Upper lobe of right lung (tissue), 1 donor: ENCODE measurements around the gene MYADM. TPM values are rescaled to one million over a fixed set of nuclear protein-coding genes. Genes with fewer than 3 reads are reported as not detected.
A peak's percentile ranks its signal among the peaks of the same experiment; 100 is the strongest.

Experiments
- ATAC-seq: fragments of 200-7000 bp; cut with Tn5 transposase; one replicate; pipeline ENCODE4 v1.9.1; 2020; ENCODE audit warnings: mild to moderate bottlenecking, moderate library complexity
- DNase-seq: peaks from one replicate; pipeline ENCODE4 v3.0.0-alpha.2; 2020
- H3K27ac ChIP-seq: fragments of 200-600 bp; one replicate; pipeline ENCODE4 v1.8.0; 2022
- H3K27me3 ChIP-seq: fragments of 200-600 bp; one replicate; pipeline ENCODE4 v1.8.0; 2022; ENCODE audit warnings: mild to moderate bottlenecking
- H3K36me3 ChIP-seq: fragments of 200-600 bp; one replicate; pipeline ENCODE4 v1.8.0; 2022
- H3K4me1 ChIP-seq: fragments of 200-600 bp; one replicate; pipeline ENCODE4 v1.8.0; 2022
- H3K4me3 ChIP-seq: fragments of 200-600 bp; one replicate; pipeline ENCODE4 v1.8.0; 2022; ENCODE audit warnings: mild to moderate bottlenecking
- H3K9me3 ChIP-seq: fragments of 200-600 bp; one replicate; pipeline ENCODE4 v1.8.0; 2022
- intact Hi-C: fragments of 100-400 bp; cut with DNase I; formaldehyde crosslinking; loops from one replicate; pipeline ENCODE4 v1.11.0; 2022
- total RNA-seq: library from RNA; stranded (reverse); fragmentation: NEBNext Ultra II Directional; extraction: Animal tissue kit (Norgen Biotek cat#: 25700); gene quantifications from one replicate; pipeline ENCODE4 v1.2.1, GENCODE V29; 2021
- TF ChIP-seq, protein P1 (sequence below): fragments of 200-600 bp; IDR thresholded peaks from one replicate; pipeline ENCODE4 v1.8.0; 2022; ENCODE audit warnings: antibody characterized with exemption
- donor health status: DM: no; HTN: yes; CAD: no; lungs with severe emphysema.

MYADM gene
- total RNA-seq, 1 donor from 2014 or later = 131 TPM

DNA sequence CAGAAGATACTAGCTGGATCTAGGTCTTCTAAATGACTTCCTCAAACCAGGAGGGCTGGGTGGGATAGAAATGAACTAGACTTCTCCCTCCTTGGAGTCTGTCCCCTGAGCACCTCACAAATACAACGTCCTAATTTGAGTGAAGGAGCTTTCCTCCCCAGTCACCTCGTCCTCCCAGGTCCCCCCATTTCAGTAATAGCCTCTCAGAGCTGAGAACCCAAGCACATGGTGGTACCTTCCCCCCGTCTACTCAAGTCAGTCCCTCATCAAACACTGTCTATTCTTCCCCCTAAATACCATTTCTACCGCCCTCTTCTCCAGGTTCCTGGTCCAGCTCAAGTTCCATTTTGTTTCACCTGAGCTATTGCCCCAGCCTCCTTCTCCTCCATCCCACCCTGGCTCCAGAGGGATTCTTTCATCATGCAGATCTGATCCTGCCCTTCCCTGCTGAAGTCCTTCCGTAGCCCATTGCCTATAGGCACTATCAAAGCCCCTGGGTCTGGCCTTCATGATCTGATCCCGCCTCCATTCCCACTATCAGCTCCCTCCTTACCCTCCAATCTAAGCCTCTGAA, 9.1 kb downstream of the MYADM start:
- no peak overlapping the region for H3K4me3 ChIP-seq
- no peak overlapping the region for H3K27ac ChIP-seq
- H3K36me3 ChIP-seq = peaks cover 26% of the 10 kb centered on the region
- H3K4me1 ChIP-seq = peaks cover 15% of the 10 kb centered on the region
- H3K27me3 ChIP-seq = peaks cover 9% of the 10 kb centered on the region
- H3K9me3 ChIP-seq = no peaks in the 10 kb centered on the region
- ATAC-seq (no peak), DNase-seq (no peak)
- intact Hi-C loops = no loop called here
- TF ChIP-seq, protein P1, sequence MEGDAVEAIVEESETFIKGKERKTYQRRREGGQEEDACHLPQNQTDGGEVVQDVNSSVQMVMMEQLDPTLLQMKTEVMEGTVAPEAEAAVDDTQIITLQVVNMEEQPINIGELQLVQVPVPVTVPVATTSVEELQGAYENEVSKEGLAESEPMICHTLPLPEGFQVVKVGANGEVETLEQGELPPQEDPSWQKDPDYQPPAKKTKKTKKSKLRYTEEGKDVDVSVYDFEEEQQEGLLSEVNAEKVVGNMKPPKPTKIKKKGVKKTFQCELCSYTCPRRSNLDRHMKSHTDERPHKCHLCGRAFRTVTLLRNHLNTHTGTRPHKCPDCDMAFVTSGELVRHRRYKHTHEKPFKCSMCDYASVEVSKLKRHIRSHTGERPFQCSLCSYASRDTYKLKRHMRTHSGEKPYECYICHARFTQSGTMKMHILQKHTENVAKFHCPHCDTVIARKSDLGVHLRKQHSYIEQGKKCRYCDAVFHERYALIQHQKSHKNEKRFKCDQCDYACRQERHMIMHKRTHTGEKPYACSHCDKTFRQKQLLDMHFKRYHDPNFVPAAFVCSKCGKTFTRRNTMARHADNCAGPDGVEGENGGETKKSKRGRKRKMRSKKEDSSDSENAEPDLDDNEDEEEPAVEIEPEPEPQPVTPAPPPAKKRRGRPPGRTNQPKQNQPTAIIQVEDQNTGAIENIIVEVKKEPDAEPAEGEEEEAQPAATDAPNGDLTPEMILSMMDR = no peak

DNA sequence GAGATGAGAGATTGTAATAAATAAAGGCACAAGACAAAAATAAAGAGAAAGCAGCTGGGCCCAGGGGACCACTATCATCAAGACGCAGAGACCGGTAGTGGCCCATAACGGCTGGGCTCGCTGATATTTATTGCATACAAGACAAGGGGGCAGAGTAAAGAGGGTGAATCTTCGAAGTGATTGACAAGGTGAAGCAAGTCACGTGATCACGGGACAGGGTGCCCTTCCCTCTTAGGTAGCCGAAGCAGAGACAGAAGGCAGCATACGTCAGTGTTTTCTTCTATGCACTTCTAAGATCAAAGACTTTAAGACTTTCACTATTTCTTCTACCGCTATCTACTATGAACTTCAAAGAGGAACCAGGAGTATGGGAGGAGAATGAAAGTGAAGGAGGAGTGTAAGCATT, 9.7 kb downstream of the MYADM start:
- Histone ChIP-seq H3K36me3 (peaks cover 26% of the 10 kb centered on the region), H3K4me3 (no peak overlapping the region), H3K4me1 (peaks cover 21% of the 10 kb centered on the region), H3K27me3 (peaks cover 15% of the 10 kb centered on the region), H3K9me3 (no peaks in the 10 kb centered on the region), H3K27ac (no peak overlapping the region)
- TF ChIP-seq, protein P1 = no peak
- ATAC-seq (no peak), DNase-seq (no peak)
- intact Hi-C loops = no loop called here

DNA sequence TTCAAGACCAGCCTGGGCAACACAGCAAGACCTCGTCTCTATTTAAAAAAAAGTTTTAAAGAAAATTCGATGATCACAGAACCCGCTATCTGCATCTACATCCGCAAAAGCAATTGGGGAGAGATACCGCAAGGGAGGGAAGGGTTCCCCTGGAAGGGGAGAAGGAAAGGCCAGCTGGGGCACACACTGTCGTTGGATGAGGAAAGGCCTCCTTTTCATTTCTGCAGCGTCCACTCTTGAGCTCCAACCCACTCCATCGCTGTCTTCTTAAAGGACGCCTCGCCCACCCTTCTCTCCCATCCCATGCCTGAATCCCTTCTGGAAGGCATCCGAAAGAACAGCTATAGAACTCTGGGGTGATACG, 11.1 kb downstream of the MYADM start:
- DNase-seq (no peak), ATAC-seq (no peak)
- H3K4me3 ChIP-seq = peak overlapping the region; percentile 65
- H3K4me1 ChIP-seq = peaks cover 21% of the 10 kb centered on the region
- peaks cover 29% of the 10 kb centered on the region for H3K27me3 ChIP-seq
- peaks cover 21% of the 10 kb centered on the region for H3K36me3 ChIP-seq
- intact Hi-C loops = no loop called here
- TF ChIP-seq, protein P1 = no peak
- no peaks in the 10 kb centered on the region for H3K9me3 ChIP-seq
- H3K27ac ChIP-seq = no peak overlapping the region

DNA sequence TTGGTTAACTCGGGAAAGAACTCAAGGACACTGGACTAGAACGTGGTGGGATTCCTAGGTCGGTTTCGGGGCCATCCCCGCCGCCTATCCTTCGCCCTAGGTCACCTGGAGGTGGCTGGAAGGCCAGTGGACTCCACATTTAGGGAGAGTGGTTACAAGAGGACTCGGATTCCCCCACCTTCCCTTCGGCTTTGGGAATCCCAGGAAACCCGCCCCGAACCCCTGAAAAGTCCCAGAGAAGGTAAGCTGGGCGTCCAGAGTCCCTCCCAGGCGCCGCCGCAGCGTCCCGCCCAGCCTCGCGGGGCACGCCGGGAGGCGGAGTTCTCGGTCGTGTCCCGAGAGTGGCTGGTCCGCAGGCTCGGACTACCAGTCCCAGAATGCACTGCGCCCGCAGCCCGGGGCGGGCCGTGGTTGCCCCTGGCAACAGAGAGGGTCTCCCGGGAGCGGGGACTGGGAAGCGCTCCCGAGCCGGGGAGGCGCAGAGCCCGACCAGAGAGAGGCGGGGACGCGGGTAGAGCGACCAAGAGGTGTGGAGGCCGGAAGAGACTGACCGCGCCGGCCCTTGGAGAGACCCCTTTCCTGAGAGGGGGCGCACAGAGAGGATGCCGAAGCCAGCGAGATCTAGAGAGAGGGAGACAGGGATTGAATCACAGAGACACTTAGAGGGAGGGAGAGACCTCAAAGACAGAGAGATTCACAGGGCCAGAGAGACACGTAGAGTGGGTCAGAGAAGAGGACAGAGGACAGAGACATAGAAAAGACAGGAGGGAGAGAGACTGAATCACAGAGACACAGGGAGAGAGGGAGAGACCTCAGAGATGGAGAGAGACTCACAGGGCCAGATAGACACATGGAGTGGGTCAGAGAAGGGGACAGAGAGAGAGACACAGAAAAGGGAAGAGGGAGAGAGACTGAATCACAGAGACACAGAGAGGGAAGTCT, 11.7 kb downstream of the MYADM start:
- peak; percentile 98 for ATAC-seq
- peaks cover 21% of the 10 kb centered on the region for H3K4me1 ChIP-seq
- no peaks in the 10 kb centered on the region for H3K9me3 ChIP-seq
- TF ChIP-seq, protein P1 = no peak
- peak overlapping the region; percentile 65 for H3K4me3 ChIP-seq
- intact Hi-C loops = no loop called here
- peak; percentile 93 for DNase-seq
- H3K27me3 ChIP-seq = peaks cover 33% of the 10 kb centered on the region
- H3K27ac ChIP-seq = no peak overlapping the region
- peaks cover 14% of the 10 kb centered on the region for H3K36me3 ChIP-seq

DNA sequence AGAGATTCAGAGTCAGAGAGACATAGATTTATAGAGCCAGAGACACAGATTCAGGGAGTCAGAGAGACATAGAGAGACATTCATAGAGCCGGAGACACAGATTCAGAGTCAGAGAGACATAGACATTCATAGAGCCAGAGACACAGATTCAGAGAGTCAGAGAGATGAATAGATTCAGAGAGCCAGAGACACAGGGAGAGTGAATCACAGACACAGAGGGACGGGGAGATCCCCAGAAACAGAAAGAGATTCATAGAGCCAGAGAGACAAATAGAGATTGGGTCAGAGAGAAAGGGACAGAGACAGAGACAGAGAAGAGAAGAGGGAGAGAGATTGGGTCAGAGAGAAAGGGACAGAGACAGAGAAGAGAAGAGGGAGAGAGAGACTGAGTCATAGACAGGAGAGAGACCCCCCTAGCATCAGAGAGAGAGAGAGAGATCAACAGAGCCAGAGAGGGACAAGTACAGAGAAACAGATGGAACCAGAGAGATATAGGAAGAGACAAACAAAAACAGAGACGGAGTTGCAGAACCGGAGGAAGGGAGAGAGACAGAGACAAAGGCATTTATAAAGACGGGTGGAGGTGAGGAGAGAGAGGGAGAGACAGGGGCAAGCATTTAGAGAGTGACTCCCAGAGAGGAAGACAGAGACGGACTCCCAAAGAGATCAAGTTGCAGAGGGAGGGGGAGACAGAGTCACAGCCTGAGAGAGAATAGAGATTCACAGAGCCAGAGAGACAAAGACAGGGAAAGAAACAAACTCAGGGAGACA, 13.2 kb downstream of the MYADM start:
- TF ChIP-seq, protein P1 = no peak
- peaks cover 2% of the 10 kb centered on the region for H3K36me3 ChIP-seq
- ATAC-seq = no peak
- H3K9me3 ChIP-seq = no peaks in the 10 kb centered on the region
- H3K27ac ChIP-seq = no peak overlapping the region
- peaks cover 17% of the 10 kb centered on the region for H3K4me1 ChIP-seq
- peaks cover 42% of the 10 kb centered on the region for H3K27me3 ChIP-seq
- intact Hi-C loops = no loop called here
- DNase-seq = no peak
- no peak overlapping the region for H3K4me3 ChIP-seq
